Astrocyte (in vitro differentiated cells and primary cell): ENCODE measurements around the gene CLCN6. TPM values are rescaled to one million over a fixed set of nuclear protein-coding genes. Genes with fewer than 3 reads are reported as not detected.
A peak's percentile ranks its signal among the peaks of the same experiment; 100 is the strongest.

ENCODE experiments used
- DNase-seq: peaks from one replicate; pipeline ENCODE4 v3.0.0-alpha.2; 2010; ENCODE audit warnings: low read depth
- FAIRE-seq: peaks from 2 replicates; lab custom pipeline; 2011; peaks lifted over from hg19 to GRCh38; lab: Jason Lieb, UNC
- H2AFZ ChIP-seq: 2 replicates; pipeline ENCODE4 v1.6.0; 2012; ENCODE audit warnings: low read depth, low read length, inconsistent platforms
- H3K27ac ChIP-seq: 2 replicates; pipeline ENCODE4 v1.5.1; 2011; ENCODE audit warnings: low read depth, low read length, inconsistent platforms
- H3K27me3 ChIP-seq: 2 replicates; pipeline ENCODE4 v1.6.0; 2011; ENCODE audit warnings: low read length, inconsistent platforms; ENCODE audit not compliant: insufficient read depth
- H3K36me3 ChIP-seq: 2 replicates; pipeline ENCODE4 v1.5.1; 2011; ENCODE audit warnings: low read length, inconsistent platforms; ENCODE audit not compliant: insufficient read depth
- H3K4me1 ChIP-seq: 2 replicates; pipeline ENCODE4 v1.5.1; 2011; ENCODE audit warnings: low read length, inconsistent platforms; ENCODE audit not compliant: insufficient read depth
- H3K4me2 ChIP-seq: 2 replicates; pipeline ENCODE4 v1.6.0; 2012; ENCODE audit warnings: low read length, inconsistent platforms
- H3K4me3 ChIP-seq: 2 replicates; pipeline ENCODE4 v1.5.1; 2011; ENCODE audit warnings: low read depth, mild to moderate bottlenecking, low read length, inconsistent platforms; ENCODE audit not compliant: insufficient read depth
- H3K79me2 ChIP-seq: 2 replicates; pipeline ENCODE4 v1.6.0; 2012; ENCODE audit warnings: mild to moderate bottlenecking, low read length, inconsistent platforms; ENCODE audit not compliant: insufficient read depth
- H3K9ac ChIP-seq: 2 replicates; pipeline ENCODE4 v1.6.0; 2012; ENCODE audit warnings: mild to moderate bottlenecking, low read length, inconsistent platforms
- H3K9me3 ChIP-seq: 2 replicates; pipeline ENCODE4 v1.5.1; 2012; ENCODE audit warnings: low read depth, mild to moderate bottlenecking, low read length, inconsistent platforms; ENCODE audit not compliant: insufficient read depth
- H4K20me1 ChIP-seq: 2 replicates; pipeline ENCODE4 v1.6.0; 2012; ENCODE audit warnings: low read length, inconsistent platforms; ENCODE audit not compliant: insufficient read depth
- H3K27ac Mint-ChIP-seq: one replicate; pipeline ENCODE4 v1.8.0; 2021; ENCODE audit warnings: mild to moderate bottlenecking, mixed read lengths; ENCODE audit not compliant: unreplicated experiment
- H3K27me3 Mint-ChIP-seq: one replicate; pipeline ENCODE4 v1.8.0; 2021; ENCODE audit warnings: low read depth, mixed read lengths; ENCODE audit not compliant: unreplicated experiment
- H3K36me3 Mint-ChIP-seq: one replicate; pipeline ENCODE4 v1.8.0; 2021; ENCODE audit warnings: low read depth, mixed read lengths; ENCODE audit not compliant: unreplicated experiment
- H3K4me1 Mint-ChIP-seq: one replicate; pipeline ENCODE4 v1.8.0; 2021; ENCODE audit warnings: low read depth, mixed read lengths; ENCODE audit not compliant: unreplicated experiment
- H3K4me3 Mint-ChIP-seq: one replicate; pipeline ENCODE4 v1.8.0; 2021; ENCODE audit warnings: mild to moderate bottlenecking, moderate library complexity, mixed read lengths; ENCODE audit not compliant: unreplicated experiment
- H3K9me3 Mint-ChIP-seq: one replicate; pipeline ENCODE4 v1.8.0; 2021; ENCODE audit warnings: mild to moderate bottlenecking, mixed read lengths; ENCODE audit not compliant: unreplicated experiment
- EZH2 ChIP-seq: IDR thresholded peaks from 2 replicates; pipeline ENCODE4 v1.6.1; 2012; ENCODE audit warnings: mild to moderate bottlenecking, low read length, inconsistent platforms; ENCODE audit not compliant: insufficient read depth
- total RNA-seq: library from RNA; stranded (reverse); gene quantifications from 2 replicates; pipeline ENCODE4 v1.2.1, GENCODE V29; 2021
- TF ChIP-seq, protein P1 (sequence below): IDR thresholded peaks from 2 replicates; pipeline ENCODE4 v1.5.1; 2011; ENCODE audit warnings: low read depth, mild to moderate bottlenecking, inconsistent platforms, low read length, moderate library complexity; ENCODE audit not compliant: insufficient read depth

Gene CLCN6
- total RNA-seq, 1 donor from 2014 or later = 22.4 TPM

GRCh38 chr1:11835441-11836225 lies 29.6 kb downstream of the CLCN6 start:
- Histone ChIP-seq H3K4me3 (no peak overlapping the region), H3K79me2 (no peaks in the 10 kb centered on the region), H4K20me1 (peaks cover 61% of the 10 kb centered on the region), H3K9me3 (no peaks in the 10 kb centered on the region), H2AFZ (no peak overlapping the region), H3K4me2 (no peak overlapping the region), H3K4me1 (no peaks in the 10 kb centered on the region), H3K36me3 (peaks cover 51% of the 10 kb centered on the region), H3K27me3 (no peaks in the 10 kb centered on the region), H3K27ac (no peak overlapping the region), H3K9ac (no peak overlapping the region)
- DNase-seq = no peak
- H3K9me3 Mint-ChIP-seq = no peaks in the 10 kb centered on the region
- H3K4me3 Mint-ChIP-seq = no peak overlapping the region
- peaks cover 3% of the 10 kb centered on the region for H3K4me1 Mint-ChIP-seq
- H3K36me3 Mint-ChIP-seq = peaks cover 16% of the 10 kb centered on the region
- H3K27ac Mint-ChIP-seq = peak overlapping the region; percentile 48
- no peaks in the 10 kb centered on the region for H3K27me3 Mint-ChIP-seq
- TF ChIP-seq EZH2 = no peak
- TF ChIP-seq, protein P1, sequence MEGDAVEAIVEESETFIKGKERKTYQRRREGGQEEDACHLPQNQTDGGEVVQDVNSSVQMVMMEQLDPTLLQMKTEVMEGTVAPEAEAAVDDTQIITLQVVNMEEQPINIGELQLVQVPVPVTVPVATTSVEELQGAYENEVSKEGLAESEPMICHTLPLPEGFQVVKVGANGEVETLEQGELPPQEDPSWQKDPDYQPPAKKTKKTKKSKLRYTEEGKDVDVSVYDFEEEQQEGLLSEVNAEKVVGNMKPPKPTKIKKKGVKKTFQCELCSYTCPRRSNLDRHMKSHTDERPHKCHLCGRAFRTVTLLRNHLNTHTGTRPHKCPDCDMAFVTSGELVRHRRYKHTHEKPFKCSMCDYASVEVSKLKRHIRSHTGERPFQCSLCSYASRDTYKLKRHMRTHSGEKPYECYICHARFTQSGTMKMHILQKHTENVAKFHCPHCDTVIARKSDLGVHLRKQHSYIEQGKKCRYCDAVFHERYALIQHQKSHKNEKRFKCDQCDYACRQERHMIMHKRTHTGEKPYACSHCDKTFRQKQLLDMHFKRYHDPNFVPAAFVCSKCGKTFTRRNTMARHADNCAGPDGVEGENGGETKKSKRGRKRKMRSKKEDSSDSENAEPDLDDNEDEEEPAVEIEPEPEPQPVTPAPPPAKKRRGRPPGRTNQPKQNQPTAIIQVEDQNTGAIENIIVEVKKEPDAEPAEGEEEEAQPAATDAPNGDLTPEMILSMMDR = no peak
- no peak for FAIRE-seq

DNA sequence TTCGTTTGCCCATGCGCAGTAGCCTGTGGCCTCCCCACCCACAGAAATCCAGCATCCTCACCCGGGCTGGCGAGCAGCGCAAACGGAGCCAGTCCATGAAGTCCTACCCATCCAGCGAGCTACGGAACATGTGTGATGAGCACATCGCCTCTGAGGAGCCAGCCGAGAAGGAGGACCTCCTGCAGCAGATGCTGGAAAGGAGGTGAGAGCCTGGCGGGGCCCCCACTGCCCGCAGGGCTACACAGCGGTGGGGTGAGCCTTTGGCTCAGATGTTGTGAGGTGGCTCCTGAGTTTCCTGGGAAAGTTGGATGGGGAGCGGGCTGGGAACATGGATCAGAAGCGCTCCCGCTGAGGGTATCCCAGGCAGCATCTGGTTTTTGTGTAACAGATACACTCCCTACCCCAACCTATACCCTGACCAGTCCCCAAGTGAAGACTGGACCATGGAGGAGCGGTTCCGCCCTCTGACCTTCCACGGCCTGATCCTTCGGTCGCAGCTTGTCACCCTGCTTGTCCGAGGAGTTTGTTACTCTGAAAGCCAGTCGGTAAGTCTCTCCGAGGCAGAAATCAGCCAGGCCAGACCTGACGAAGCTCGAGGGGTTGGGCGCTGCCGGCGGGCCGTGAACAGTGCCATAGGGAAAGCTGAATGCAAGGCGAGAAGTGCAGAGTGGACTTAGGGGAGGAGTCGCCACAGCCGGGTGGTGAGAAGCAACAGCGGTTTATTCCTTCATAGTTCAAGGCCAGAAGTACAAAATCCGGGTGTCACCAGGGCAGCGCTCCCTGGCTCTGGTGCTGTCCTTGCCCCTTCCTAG lies 31.2 kb downstream of the CLCN6 start:
- Histone ChIP-seq H3K27me3 (no peaks in the 10 kb centered on the region), H2AFZ (no peak overlapping the region), H3K4me1 (no peaks in the 10 kb centered on the region), H3K9ac (no peak overlapping the region), H3K4me3 (no peak overlapping the region), H3K27ac (no peak overlapping the region), H3K9me3 (no peaks in the 10 kb centered on the region), H3K79me2 (no peaks in the 10 kb centered on the region), H3K4me2 (no peak overlapping the region), H4K20me1 (peaks cover 73% of the 10 kb centered on the region), H3K36me3 (peaks cover 49% of the 10 kb centered on the region)
- no peaks in the 10 kb centered on the region for H3K9me3 Mint-ChIP-seq
- peak overlapping the region; percentile 62 for H3K27ac Mint-ChIP-seq
- no peak for FAIRE-seq
- H3K4me3 Mint-ChIP-seq = no peak overlapping the region
- peaks cover 21% of the 10 kb centered on the region for H3K36me3 Mint-ChIP-seq
- peaks cover 8% of the 10 kb centered on the region for H3K4me1 Mint-ChIP-seq
- TF ChIP-seq, protein P1 = no peak
- no peaks in the 10 kb centered on the region for H3K27me3 Mint-ChIP-seq
- no peak for DNase-seq
